ENCODE data around the gene NAPSA. TPM values are rescaled to one million over a fixed set of nuclear protein-coding genes. Genes with fewer than 3 reads are reported as not detected.
"Not testable (repeated sequence)": the region's sequence is repeated elsewhere in the genome, so short reads cannot be mapped to it uniquely, and the experiment has no call there.

The NAPSA gene
- total RNA-seq, 2 donors from 2014 or later: 1.9 to 6.1 TPM

GRCh38 chr19:50399368-50399745 is 33.9 kb upstream of the NAPSA start:
- no peaks in the 10 kb centered on the region for H3K9me3 ChIP-seq
- no peaks in the 10 kb centered on the region for H3K4me1 ChIP-seq
- no peak for TF ChIP-seq CTCF (IDR thresholded peaks at IDR 0.05)
- no peaks in the 10 kb centered on the region for H3K36me3 ChIP-seq
- no peak for DNase-seq
- H3K27me3 ChIP-seq: no peaks in the 10 kb centered on the region
- intact Hi-C loops (cut with DNase I): no loop called here
- H3K9ac ChIP-seq (ENCODE audit: low read depth in 2 of 2, low read length in 2 of 2): no peak overlapping the region
- no peak overlapping the region for H3K4me3 ChIP-seq
- H3K27ac ChIP-seq: no peak overlapping the region

GRCh38 chr19:50398675-50399367 is 33.4 kb upstream of the NAPSA start:
- no peak for TF ChIP-seq CTCF (IDR thresholded peaks at IDR 0.05)
- Histone ChIP-seq H3K4me3 (no peak overlapping the region), H3K9ac (ENCODE audit: low read depth in 2 of 2, low read length in 2 of 2) (no peak overlapping the region), H3K27ac (no peak overlapping the region), H3K27me3 (no peaks in the 10 kb centered on the region), H3K4me1 (no peaks in the 10 kb centered on the region), H3K9me3 (no peaks in the 10 kb centered on the region), H3K36me3 (no peaks in the 10 kb centered on the region)
- DNase-seq: no peak
- intact Hi-C loops (cut with DNase I): no loop called here

GRCh38 chr19:50394017-50394416 is 28.6 kb upstream of the NAPSA start:
- Histone ChIP-seq H3K4me3 (no peak overlapping the region), H3K36me3 (no peaks in the 10 kb centered on the region), H3K27ac (no peak overlapping the region), H3K27me3 (no peaks in the 10 kb centered on the region), H3K9ac (ENCODE audit: low read depth in 2 of 2, low read length in 2 of 2) (no peak overlapping the region), H3K4me1 (no peaks in the 10 kb centered on the region), H3K9me3 (no peaks in the 10 kb centered on the region)
- intact Hi-C loops (cut with DNase I): no loop called here
- no peak for TF ChIP-seq CTCF (IDR thresholded peaks at IDR 0.05)
- DNase-seq: no peak

GRCh38 chr19:50393589-50393988 is 28.1 kb upstream of the NAPSA start:
- intact Hi-C loops (cut with DNase I): no loop called here
- no peaks in the 10 kb centered on the region for H3K36me3 ChIP-seq
- H3K4me1 ChIP-seq: no peaks in the 10 kb centered on the region
- no peaks in the 10 kb centered on the region for H3K9me3 ChIP-seq
- H3K27me3 ChIP-seq: no peaks in the 10 kb centered on the region
- no peak overlapping the region for H3K4me3 ChIP-seq
- H3K9ac ChIP-seq (ENCODE audit: low read depth in 2 of 2, low read length in 2 of 2): no peak overlapping the region
- no peak for DNase-seq
- no peak overlapping the region for H3K27ac ChIP-seq
- no peak for TF ChIP-seq CTCF (IDR thresholded peaks at IDR 0.05)

GRCh38 chr19:50392759-50393158 is 27.3 kb upstream of the NAPSA start:
- H3K9ac ChIP-seq (ENCODE audit: low read depth in 2 of 2, low read length in 2 of 2): no peak overlapping the region
- TF ChIP-seq CTCF (IDR thresholded peaks at IDR 0.05): no peak
- H3K27ac ChIP-seq: no peak overlapping the region
- no peaks in the 10 kb centered on the region for H3K9me3 ChIP-seq
- no peaks in the 10 kb centered on the region for H3K36me3 ChIP-seq
- no peak overlapping the region for H3K4me3 ChIP-seq
- no peak for DNase-seq
- H3K4me1 ChIP-seq: no peaks in the 10 kb centered on the region
- no peaks in the 10 kb centered on the region for H3K27me3 ChIP-seq
- intact Hi-C loops (cut with DNase I): no loop called here

GRCh38 chr19:50390952-50391351 is 25.5 kb upstream of the NAPSA start:
- DNase-seq; H3K4me1 ChIP-seq; intact Hi-C loops (cut with DNase I); H3K27me3 ChIP-seq; H3K36me3 ChIP-seq; H3K27ac ChIP-seq; H3K9ac ChIP-seq (ENCODE audit: low read depth in 2 of 2, low read length in 2 of 2); H3K4me3 ChIP-seq; H3K9me3 ChIP-seq: not testable (repeated sequence)

GRCh38 chr19:50390295-50390694 is 24.9 kb upstream of the NAPSA start:
- H3K27me3 ChIP-seq; intact Hi-C loops (cut with DNase I); H3K9ac ChIP-seq (ENCODE audit: low read depth in 2 of 2, low read length in 2 of 2); H3K27ac ChIP-seq; H3K9me3 ChIP-seq; DNase-seq; H3K4me3 ChIP-seq; H3K4me1 ChIP-seq; H3K36me3 ChIP-seq: not testable (repeated sequence)
